ENCODE measurements around the gene STX1A.
A peak's percentile ranks its signal among the peaks of the same experiment; 100 is the strongest.

GRCh38 chr7:73701357-73701995 lies 18.0 kb downstream of the STX1A start:
- no peak for TF ChIP-seq POLR2A (IDR thresholded peaks at IDR 0.05)
- peak in 1 of 3 donors; percentile 29 for TF ChIP-seq CTCF (IDR thresholded peaks at IDR 0.05)
